Ovary (tissue), 9 donors: ENCODE data around the gene OSBPL2. TPM values are rescaled to one million over a fixed set of nuclear protein-coding genes. Genes with fewer than 3 reads are reported as not detected.
A peak's percentile ranks its signal among the peaks of the same experiment; 100 is the strongest.

ENCODE experiments used
- DNase-seq, 5 donors: peaks; one replicate each; pipeline ENCODE4 v3.0.0-alpha.2; 2019 to 2020
- H3K27ac ChIP-seq, 2 donors: fragments of 200-600 bp; one replicate each; pipeline versions ENCODE4 v1.5.1 to v1.8.0; 2019 to 2022
- H3K27me3 ChIP-seq: fragments of 200-600 bp; one replicate; pipeline ENCODE4 v1.8.0; 2022
- H3K36me3 ChIP-seq: fragments of 200-600 bp; sonication (generic); one replicate; pipeline ENCODE4 v1.5.1; 2019
- H3K4me1 ChIP-seq: one replicate; pipeline ENCODE4 v1.8.1; 2013; ENCODE audit warnings: mild to moderate bottlenecking, moderate library complexity; ENCODE audit not compliant: insufficient read depth
- H3K4me3 ChIP-seq: fragments of 200-600 bp; sonication (generic); one replicate; pipeline ENCODE4 v1.5.1; 2017
- H3K9me3 ChIP-seq, 2 donors: fragments of 200-600 bp in 1 of 2; sonication (generic) in 1 of 2; one replicate each; pipeline versions ENCODE4 v1.5.1 to v1.8.1; 2013 to 2019; ENCODE audit warnings: mild to moderate bottlenecking in 1 of 2, moderate library complexity in 1 of 2
- EP300 ChIP-seq: sonication (generic); formaldehyde crosslinking; IDR thresholded peaks from one replicate; pipeline ENCODE4 v1.6.1; 2017; ENCODE audit warnings: antibody characterized with exemption
- POLR2A ChIP-seq: fragments of 450-650 bp; IDR thresholded peaks from one replicate; pipeline ENCODE4 v1.6.1; 2017; ENCODE audit warnings: antibody characterized with exemption, mild to moderate bottlenecking, moderate library complexity
- WGBS, 3 donors: extraction: QIAGEN DNeasy Blood & Tissue Kit in 1 of 3; methylation state at CpG; one replicate each; pipeline versions ENCODE4 v1.1.5 to v1.1.7; 2013 to 2017; 5-methylcytosine and 5-hydroxymethylcytosine counted together
- intact Hi-C, 4 donors: fragments of 100-400 bp; cut with DNase I; formaldehyde crosslinking; loops; one replicate each; pipeline versions ENCODE4 v1.11.0 to v1.15.1; 2022 to 2023
- polyA plus RNA-seq, 2 donors: library from polyadenylated mRNA; stranded (reverse); fragments of 200-250 nt in 1 of 2; fragments of 350-450 nt in 1 of 2; fragmentation: Illumina TruSeq in 1 of 2; extraction: RNeasy Lipid Tissue Mini Kit (QIAGEN cat#74804) in 1 of 2; gene quantifications; one replicate each; pipeline ENCODE4 v1.2.3, GENCODE V29; 2013 to 2014
- total RNA-seq, 7 donors: library from RNA; depleted of rRNA in 2 of 7; stranded (reverse); fragments of >200 nt in 2 of 7; fragmentation: NEBNext Ultra II Directional in 3 of 7; extraction: Animal tissue kit (Norgen Biotek cat#: 25700) in 3 of 7; gene quantifications; one replicate each; pipeline versions ENCODE4 v1.1.0 to v1.2.4, GENCODE V29; 2016 to 2023
- TF ChIP-seq, protein P1 (sequence below), 3 donors: fragments of 450-650 bp in 2 of 3; fragments of 200-600 bp in 1 of 3; IDR thresholded peaks; one replicate each; pipeline versions ENCODE4 v1.5.1 to v1.8.0; 2016 to 2022; ENCODE audit warnings: antibody characterized with exemption in 3 of 3, mild to moderate bottlenecking in 1 of 3
- donor health status: DM: no; HTN: no; CAD: no; lungs with moderate emphysema.
- donor health status: DM: no; HTN: no; CAD: no.
- donor health status: Bipolar disorder and iron deficiency.
- donor health status: DM: yes; HTN: yes; CAD: no.
- donor health status: DM: no; HTN: no; CAD: no.
- donor health status: DM: yes; HTN: yes; CAD: no.

OSBPL2 gene
- total and polyA plus RNA-seq, 9 donors = 14.2 to 42.2 (median 34.4) TPM

GRCh38 chr20:62280303-62280702 lies 42.0 kb downstream of the OSBPL2 start:
- intact Hi-C loops = no loop called here
- WGBS, 3 donors = 92 to 96% (median 92%) methylated on average over 4 of the region's 4 CpGs
- H3K36me3 ChIP-seq = no peaks in the 10 kb centered on the region

GRCh38 chr20:62281161-62281933 lies 43.0 kb downstream of the OSBPL2 start:
- Histone ChIP-seq H3K27ac (no peak overlapping the region), H3K4me3 (no peak overlapping the region), H3K36me3 (no peaks in the 10 kb centered on the region), H3K9me3 (no peaks in the 10 kb centered on the region), H3K27me3 (no peaks in the 10 kb centered on the region), H3K4me1 (peaks cover 1% of the 10 kb centered on the region)
- no peak for DNase-seq
- TF ChIP-seq, protein P1, sequence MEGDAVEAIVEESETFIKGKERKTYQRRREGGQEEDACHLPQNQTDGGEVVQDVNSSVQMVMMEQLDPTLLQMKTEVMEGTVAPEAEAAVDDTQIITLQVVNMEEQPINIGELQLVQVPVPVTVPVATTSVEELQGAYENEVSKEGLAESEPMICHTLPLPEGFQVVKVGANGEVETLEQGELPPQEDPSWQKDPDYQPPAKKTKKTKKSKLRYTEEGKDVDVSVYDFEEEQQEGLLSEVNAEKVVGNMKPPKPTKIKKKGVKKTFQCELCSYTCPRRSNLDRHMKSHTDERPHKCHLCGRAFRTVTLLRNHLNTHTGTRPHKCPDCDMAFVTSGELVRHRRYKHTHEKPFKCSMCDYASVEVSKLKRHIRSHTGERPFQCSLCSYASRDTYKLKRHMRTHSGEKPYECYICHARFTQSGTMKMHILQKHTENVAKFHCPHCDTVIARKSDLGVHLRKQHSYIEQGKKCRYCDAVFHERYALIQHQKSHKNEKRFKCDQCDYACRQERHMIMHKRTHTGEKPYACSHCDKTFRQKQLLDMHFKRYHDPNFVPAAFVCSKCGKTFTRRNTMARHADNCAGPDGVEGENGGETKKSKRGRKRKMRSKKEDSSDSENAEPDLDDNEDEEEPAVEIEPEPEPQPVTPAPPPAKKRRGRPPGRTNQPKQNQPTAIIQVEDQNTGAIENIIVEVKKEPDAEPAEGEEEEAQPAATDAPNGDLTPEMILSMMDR (IDR thresholded peaks at IDR 0.05) = no peak
- TF ChIP-seq EP300 = no peak
- TF ChIP-seq POLR2A = no peak
- intact Hi-C loops = no loop called here
- whole genome bisulfite sequencing, 3 donors = 95 to 96% (median 95%) methylated on average over 31 of the region's 31 CpGs

More at GRCh38 chr20:62280303-62280702, 42.0 kb downstream of the OSBPL2 start:
- Histone ChIP-seq H3K4me1 (peaks cover 1% of the 10 kb centered on the region), H3K9me3 (no peaks in the 10 kb centered on the region), H3K4me3 (no peak overlapping the region), H3K27ac (no peak overlapping the region), H3K27me3 (no peaks in the 10 kb centered on the region)
- no peak for DNase-seq
- no peak for TF ChIP-seq POLR2A
- TF ChIP-seq, protein P1 (IDR thresholded peaks at IDR 0.05) = no peak
- TF ChIP-seq EP300 = no peak

DNA sequence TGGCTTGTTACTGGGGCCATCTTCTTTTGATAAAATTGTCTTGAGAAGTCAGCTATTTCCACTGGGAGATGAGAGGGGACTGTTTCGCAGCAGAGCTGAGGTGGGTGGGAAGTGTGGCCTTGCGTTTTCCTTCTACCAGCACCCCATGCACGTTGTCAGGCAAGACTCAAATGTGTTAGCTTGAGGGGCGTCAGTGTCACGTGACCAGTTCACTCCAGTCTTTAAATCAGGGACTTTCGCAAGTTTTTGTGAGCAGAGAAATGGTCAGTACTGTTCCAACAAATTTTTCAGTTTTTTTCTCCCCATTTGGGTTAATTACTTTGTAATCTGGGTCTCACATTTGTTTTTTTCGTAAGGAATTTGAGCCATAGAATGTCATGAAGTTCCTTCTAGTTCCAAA lies 43.8 kb downstream of the OSBPL2 start:
- no peak overlapping the region for H3K27ac ChIP-seq
- H3K27me3 ChIP-seq = no peaks in the 10 kb centered on the region
- no peaks in the 10 kb centered on the region for H3K9me3 ChIP-seq
- WGBS, 3 donors = 94 to 95% (median 95%) methylated on average over 7 of the region's 7 CpGs
- H3K36me3 ChIP-seq = no peaks in the 10 kb centered on the region
- H3K4me3 ChIP-seq = no peak overlapping the region
- TF ChIP-seq, protein P1 (IDR thresholded peaks at IDR 0.05) = no peak
- TF ChIP-seq EP300 (no peak), POLR2A (no peak)
- no peak for DNase-seq
- H3K4me1 ChIP-seq = peaks cover 1% of the 10 kb centered on the region
- intact Hi-C loops = no loop called here

DNA sequence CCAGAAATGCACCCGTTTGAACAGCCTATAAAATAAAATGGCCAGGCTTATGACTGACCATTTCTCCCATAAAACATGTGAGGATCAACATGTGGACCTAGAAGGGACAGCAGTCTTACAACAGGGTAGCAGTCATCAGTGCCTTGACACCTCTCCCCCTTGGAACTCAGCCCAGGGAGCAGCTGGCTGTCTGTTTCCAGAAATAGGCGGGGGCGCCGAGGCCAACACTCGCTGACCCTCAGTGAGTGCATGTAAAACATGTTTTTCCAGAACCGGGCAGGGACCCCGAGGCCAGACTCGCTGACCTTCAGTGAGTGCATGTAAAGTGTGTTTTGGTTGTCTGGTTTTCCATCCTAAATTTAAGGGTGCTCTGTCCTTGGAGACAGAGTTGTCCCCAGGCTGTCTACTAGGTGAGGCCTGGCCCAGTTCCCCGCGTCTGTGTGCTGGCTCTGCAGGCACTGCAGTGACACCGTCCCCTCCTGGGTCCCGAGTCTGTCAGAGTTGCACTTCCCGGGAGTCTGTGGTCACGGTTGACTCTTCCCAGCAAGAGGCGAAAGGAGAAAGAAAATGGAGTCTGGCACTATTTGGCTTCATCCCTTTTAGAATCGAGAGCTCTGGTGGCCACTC lies 44.7 kb downstream of the OSBPL2 start:
- DNase-seq = peak in 1 of 5 donors; percentile 46
- no peak overlapping the region for H3K27ac ChIP-seq
- intact Hi-C loops = no loop called here
- TF ChIP-seq, protein P1 (IDR thresholded peaks at IDR 0.05) = no peak
- TF ChIP-seq POLR2A (no peak), EP300 (no peak)
- WGBS, 3 donors = 60 to 76% (median 72%) methylated on average over 16 of the region's 16 CpGs
- H3K27me3 ChIP-seq = no peaks in the 10 kb centered on the region
- H3K9me3 ChIP-seq = no peaks in the 10 kb centered on the region
- peaks cover 1% of the 10 kb centered on the region for H3K4me1 ChIP-seq
- H3K4me3 ChIP-seq = no peak overlapping the region
- no peaks in the 10 kb centered on the region for H3K36me3 ChIP-seq
